Non-pigmented ciliary epithelial cell (primary cell): Measurements from ENCODE around the gene FOLH1.
"Not testable (repeated sequence)": the region's sequence is repeated elsewhere in the genome, so short reads cannot be mapped to it uniquely, and the experiment has no call there.

Experiments used
- DNase-seq: peaks from one replicate; pipeline ENCODE4 v3.0.0-alpha.2; 2010; ENCODE audit warnings: low read depth

FOLH1 gene

GRCh38 chr11:49208006-49208721 lies at the start of gene FOLH1:
FOLH1 (minus strand) TSS chr11:49208602; CDS start chr11:49208409, 193 bp downstream.
- DNase-seq: no peak

GRCh38 chr11:49255148-49255547 lies 46.7 kb upstream of the FOLH1 start:
- not testable (repeated sequence) for DNase-seq

DNA sequence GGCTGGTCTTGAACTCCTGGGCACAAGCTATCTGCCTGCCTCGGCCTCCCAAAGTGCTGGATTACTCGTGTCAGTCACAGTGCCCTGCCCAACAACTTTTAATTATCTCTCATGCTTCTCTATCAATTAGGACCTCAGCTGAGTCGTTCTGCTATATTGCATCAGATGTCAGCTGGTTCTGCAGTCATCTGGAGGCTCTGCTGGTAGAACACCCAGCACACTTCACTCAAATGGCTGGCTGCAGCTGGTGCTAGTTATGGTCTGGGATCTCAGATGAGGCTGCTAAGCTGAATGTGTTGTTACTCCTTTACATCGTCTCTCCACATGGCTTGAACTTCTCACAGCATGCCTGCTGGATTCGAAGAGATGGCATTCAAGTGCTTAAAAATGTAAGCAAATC lies 42.8 kb upstream of the FOLH1 start:
- DNase-seq: not testable (repeated sequence)

GRCh38 chr11:49250398-49251115 lies 42.2 kb upstream of the FOLH1 start:
- not testable (repeated sequence) for DNase-seq

DNA sequence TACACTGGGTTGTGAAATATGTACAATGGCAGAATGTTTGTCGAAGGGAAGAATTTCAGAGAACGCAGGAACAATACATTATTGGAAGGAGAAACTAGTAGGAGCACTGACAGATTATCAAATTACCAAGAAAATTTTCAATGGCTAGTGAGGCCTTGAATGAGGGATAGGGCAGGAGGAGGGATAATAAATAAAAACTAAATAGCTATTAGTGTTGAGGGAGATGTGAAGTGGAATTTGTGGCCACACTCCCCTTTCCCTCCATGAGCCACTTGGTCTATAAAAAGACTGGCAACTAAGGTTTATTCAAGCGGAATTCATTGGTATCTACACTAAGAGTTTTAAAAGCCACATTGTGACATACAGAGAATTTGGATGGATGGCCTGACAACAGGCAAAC lies 41.0 kb upstream of the FOLH1 start:
- not testable (repeated sequence) for DNase-seq

DNA sequence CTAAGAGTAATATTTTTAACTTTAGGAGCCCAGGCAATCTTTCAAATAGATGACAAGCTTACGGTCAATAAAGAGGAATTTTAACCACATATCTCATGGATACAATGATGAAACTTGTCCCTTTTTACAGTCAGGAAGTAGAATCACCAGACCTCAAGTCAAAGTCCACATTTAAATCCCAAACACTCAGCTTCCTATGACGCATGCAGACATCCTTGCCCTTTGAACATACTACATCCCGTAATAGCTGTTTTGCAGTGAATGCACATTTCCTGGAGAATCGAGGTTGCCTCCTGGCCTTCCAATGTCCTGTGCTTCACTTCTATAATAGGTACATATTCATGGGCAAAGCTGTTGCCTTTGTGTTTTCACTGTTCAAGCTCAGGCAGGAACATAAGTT lies 25.3 kb upstream of the FOLH1 start:
- DNase-seq: not testable (repeated sequence)

- DNase-seq: not testable (repeated sequence)
Observed at GRCh38 chr11:49233019-49233418, 24.6 kb upstream of the FOLH1 start.

- not testable (repeated sequence) for DNase-seq
Observed at GRCh38 chr11:49231725-49232124, 23.3 kb upstream of the FOLH1 start.

GRCh38 chr11:49230534-49230933 lies 22.1 kb upstream of the FOLH1 start:
- DNase-seq: not testable (repeated sequence)

DNA sequence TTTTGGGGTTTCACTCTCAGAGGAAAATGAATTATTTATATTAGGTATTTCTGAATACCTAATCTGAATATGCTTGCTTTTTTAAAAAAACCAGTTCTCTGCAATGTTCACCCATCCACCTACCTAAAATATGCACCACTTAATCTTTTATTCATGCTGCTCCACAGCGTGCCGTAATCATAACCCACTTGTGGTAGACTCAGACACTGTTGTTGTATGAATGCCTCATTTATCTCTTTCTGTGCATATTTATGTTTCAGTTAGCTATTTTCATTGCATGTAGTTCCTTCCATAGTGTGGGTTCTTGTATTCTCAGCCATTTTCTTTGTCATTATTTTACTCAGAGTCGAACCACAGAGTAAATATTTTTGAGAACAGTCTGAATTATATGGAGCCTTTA lies 21.6 kb upstream of the FOLH1 start:
- DNase-seq: not testable (repeated sequence)

DNA sequence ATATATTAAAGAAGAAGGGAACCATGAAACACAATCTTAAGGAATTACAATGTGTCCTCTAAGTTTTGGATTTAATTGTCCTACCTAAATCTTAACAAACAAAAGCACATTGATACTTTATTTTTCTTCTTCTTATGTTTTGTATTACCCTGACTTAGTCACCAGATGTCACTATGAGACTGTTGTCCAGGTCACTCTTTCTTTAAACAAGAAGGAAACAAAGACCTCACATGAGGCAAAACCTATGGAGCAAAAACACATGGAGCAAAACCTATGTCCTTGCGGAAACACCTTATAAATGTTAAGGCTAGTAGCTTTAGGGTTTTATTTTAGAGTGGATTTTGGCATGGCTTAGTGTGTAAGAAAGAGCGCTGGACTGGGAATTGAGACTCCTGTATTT lies 20.7 kb upstream of the FOLH1 start:
- not testable (repeated sequence) for DNase-seq

DNA sequence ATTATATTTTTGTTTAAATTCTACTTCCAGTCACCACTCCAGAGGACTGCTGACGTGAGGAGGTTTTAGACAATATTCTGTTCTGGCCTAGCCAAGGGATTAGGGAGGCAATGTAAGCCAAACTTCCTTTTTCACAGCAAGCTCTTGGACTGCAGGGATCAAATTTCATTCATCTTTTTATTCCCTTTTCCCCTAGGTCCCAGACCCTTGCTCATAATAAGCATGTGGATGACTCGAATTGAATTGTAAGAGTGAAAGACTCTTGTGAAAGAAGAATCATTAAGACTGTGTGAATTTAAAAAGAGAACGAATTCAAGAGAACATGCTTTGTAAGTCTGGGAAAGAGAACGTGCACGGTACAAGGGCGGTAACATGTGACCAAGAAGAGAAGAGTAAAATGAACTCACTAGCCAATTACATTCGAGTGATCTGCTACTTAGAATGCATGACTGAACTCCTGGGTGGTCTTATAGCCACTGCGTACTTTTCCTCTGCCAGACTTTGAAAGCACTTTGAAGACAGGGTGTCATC lies 16.9 kb upstream of the FOLH1 start:
- not testable (repeated sequence) for DNase-seq

- DNase-seq: no peak
Observed at GRCh38 chr11:49221112-49221511, 12.7 kb upstream of the FOLH1 start.

DNA sequence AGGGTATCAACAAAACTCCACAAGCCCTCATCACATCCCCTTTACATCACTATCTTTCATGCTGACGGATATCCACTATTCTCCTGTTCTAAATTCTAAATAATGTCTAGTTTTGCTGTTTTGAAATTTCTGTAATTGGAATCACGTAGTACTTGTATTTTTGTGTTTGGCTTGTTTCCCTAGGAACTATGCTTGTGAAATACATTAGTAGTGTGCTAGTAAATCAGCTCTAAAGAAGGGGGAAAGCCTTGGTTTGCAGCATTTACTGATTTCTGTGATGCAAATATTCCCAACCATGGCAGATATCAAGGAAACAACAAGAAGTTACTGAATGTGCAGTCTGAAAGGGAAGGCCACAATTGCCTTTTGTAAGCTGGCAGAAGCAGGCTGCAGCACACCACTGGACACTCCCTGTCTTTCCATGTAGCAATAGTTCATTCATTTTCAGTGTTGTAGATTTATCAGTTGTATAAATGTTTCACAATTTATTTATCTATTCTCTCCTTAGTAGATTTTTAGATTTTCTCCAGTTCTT lies 4.7 kb upstream of the FOLH1 start:
- DNase-seq: no peak

- not testable (repeated sequence) for DNase-seq
Observed at GRCh38 chr11:49206999-49207398, 1.4 kb downstream of the FOLH1 start.

GRCh38 chr11:49202287-49202976 lies 6.0 kb downstream of the FOLH1 start:
- DNase-seq: no peak

GRCh38 chr11:49196775-49197174 lies 11.6 kb downstream of the FOLH1 start:
- DNase-seq: not testable (repeated sequence)

DNA sequence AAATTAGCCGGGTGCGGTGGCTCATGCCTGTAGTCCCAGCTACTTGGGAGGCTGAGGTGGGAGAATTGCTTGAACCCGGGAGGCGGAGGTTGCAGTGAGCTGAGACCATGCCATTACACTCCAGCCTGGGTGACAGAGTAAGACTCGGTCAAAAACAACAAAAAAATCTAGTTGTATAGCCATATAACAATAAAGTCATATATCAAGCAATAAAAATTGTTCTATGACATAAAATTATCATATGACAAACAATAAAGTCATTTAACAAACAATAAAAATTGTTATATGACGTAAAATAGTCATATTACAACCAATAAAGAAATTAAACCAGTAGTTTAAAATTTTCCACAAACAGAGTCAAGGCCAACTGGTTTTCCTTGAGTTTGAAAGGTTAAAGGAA lies 12.4 kb downstream of the FOLH1 start:
- not testable (repeated sequence) for DNase-seq

- not testable (repeated sequence) for DNase-seq
Observed at GRCh38 chr11:49190287-49190686, 18.1 kb downstream of the FOLH1 start.

GRCh38 chr11:49186225-49186624 lies 22.2 kb downstream of the FOLH1 start:
- DNase-seq: not testable (repeated sequence)

DNA sequence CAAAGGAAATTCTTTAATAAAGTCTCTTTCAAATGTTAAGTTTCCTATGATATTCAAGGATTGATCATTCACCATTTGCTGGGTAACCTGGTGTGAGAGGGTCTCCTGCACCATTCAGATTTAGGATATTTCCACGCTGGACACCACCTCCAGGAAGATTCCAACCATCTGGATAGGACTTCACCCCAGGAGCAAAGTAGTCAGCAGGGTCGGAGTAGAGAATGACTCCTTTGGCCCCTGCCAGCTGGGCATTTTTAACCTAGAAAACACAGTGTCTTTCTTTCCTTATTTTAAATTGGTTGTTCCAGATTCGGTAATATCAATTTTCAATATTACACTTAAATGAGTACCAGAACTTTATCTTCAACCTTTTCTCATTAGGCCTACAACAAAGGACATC lies 22.8 kb downstream of the FOLH1 start:
- DNase-seq: not testable (repeated sequence)

DNA sequence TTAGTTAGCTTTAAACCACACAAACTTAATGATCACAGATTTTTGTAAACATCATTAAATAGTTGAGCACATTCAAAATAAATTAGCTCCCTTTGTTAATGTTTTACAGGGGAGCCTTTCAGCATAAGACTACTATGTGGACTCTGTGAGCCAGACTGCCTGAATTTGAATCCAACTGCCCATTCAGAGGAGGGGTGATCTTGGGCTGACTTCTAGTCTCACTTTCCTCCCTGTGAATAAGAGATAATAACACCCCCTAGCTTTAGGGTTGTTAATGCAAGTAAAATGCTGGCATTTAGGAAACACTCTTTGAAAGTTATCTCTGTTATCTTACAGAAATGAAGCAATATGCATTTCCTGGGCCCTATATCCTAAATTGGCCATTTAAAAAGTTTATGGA lies 23.6 kb downstream of the FOLH1 start:
- DNase-seq: not testable (repeated sequence)
